Panc1 (cell line): Measurements from ENCODE around the gene SENP1. TPM values are rescaled to one million over a fixed set of nuclear protein-coding genes. Genes with fewer than 3 reads are reported as not detected.

Experiments used
- ATAC-seq: fragments of 200-7000 bp; cut with Tn5 transposase; 2 replicates; pipeline ENCODE4 v1.9.1; 2020; ENCODE audit warnings: mild to moderate bottlenecking, moderate library complexity
- BruUV-seq: library from RNA; stranded (reverse); fragments of 400-500 nt; replicated peaks from 2 replicates; lab custom pipeline; 2021; lab: Mats Ljungman, UMichigan
- CTCF ChIA-PET: fragments of 300-600 bp; sonication (Branson Sonifier 250); formaldehyde crosslinking; loops from one replicate; lab custom pipeline; 2022; ENCODE audit warnings: antibody characterized with exemption; lab: Charles Lee
- POLR2A ChIA-PET: fragments of 300-600 bp; sonication (Branson Sonifier 250); formaldehyde crosslinking; loops from one replicate; lab custom pipeline; 2022; ENCODE audit warnings: antibody characterized with exemption; lab: Charles Lee
- DNase-seq: peaks from one replicate; pipeline ENCODE4 v3.0.0-alpha.2; 2010; ENCODE audit warnings: low read depth, low spot score
- H3K27ac ChIP-seq: 2 replicates; pipeline ENCODE4 v1.5.1; 2011; ENCODE audit warnings: mild to moderate bottlenecking, low read length, inconsistent platforms
- H3K27me3 ChIP-seq: fragments of 200-500 bp; sonication (Bioruptor generic); 2 replicates; pipeline ENCODE4 v1.6.0; 2014; ENCODE audit warnings: low read length, inconsistent platforms; ENCODE audit not compliant: control insufficient read depth, insufficient read depth
- H3K36me3 ChIP-seq: fragments of 200-500 bp; sonication (Bioruptor generic); 2 replicates; pipeline ENCODE4 v1.5.1; 2014; ENCODE audit warnings: inconsistent platforms, mild to moderate bottlenecking, low read length, moderate library complexity; ENCODE audit not compliant: control insufficient read depth, insufficient read depth
- H3K4me1 ChIP-seq: 2 replicates; pipeline ENCODE4 v1.5.1; 2011; ENCODE audit warnings: inconsistent platforms, mild to moderate bottlenecking, low read length, moderate library complexity; ENCODE audit not compliant: control insufficient read depth, insufficient read depth
- H3K4me3 ChIP-seq, 2 experiments: 2 replicates each; pipeline ENCODE4 v1.5.1; 2011 to 2012; ENCODE audit warnings: low read depth in 2 of 2, low read length in 2 of 2, mild to moderate bottlenecking in 2 of 2, inconsistent platforms in 1 of 2, moderate library complexity in 1 of 2
- H3K9me3 ChIP-seq: fragments of 200-500 bp; sonication (Bioruptor generic); 2 replicates; pipeline ENCODE4 v1.5.1; 2014; ENCODE audit warnings: low read depth, mild to moderate bottlenecking, inconsistent platforms, low read length, moderate library complexity; ENCODE audit not compliant: control insufficient read depth, insufficient read depth
- CTCF ChIP-seq: fragments of 450-650 bp; IDR thresholded peaks from 2 replicates; pipeline ENCODE4 v1.5.1; 2017; ENCODE audit warnings: mild to moderate bottlenecking
- POLR2AphosphoS5 ChIP-seq: IDR thresholded peaks from 2 replicates; pipeline ENCODE4 v1.6.1; 2012; ENCODE audit warnings: mild to moderate bottlenecking, low read depth, low read length, moderate library complexity
- REST ChIP-seq, 2 experiments: IDR thresholded peaks; 2 replicates each; pipeline ENCODE4 v1.6.1; 2011 to 2012; ENCODE audit warnings: low read depth in 2 of 2, control low read depth in 1 of 2, low read length in 1 of 2, mild to moderate bottlenecking in 1 of 2, moderate library complexity in 1 of 2; ENCODE audit not compliant: insufficient read depth in 1 of 2
- SIN3A ChIP-seq: IDR thresholded peaks from 2 replicates; pipeline ENCODE4 v1.6.1; 2012; ENCODE audit warnings: low read depth, mild to moderate bottlenecking, low read length, moderate library complexity, borderline replicate concordance; ENCODE audit not compliant: insufficient read depth
- TCF7L2 ChIP-seq: IDR thresholded peaks from 2 replicates; pipeline ENCODE4 v1.6.1; 2011; ENCODE audit warnings: mild to moderate bottlenecking, low read depth, low read length, inconsistent platforms
- in situ Hi-C: cut with HindIII; loops from 2 replicates; pipeline ENCODE4 v1.10.0; 2016; ENCODE audit warnings: low sequenced_read_pairs, low pct_unique_long_range_greater_than_20kb
- intact Hi-C: fragments of 100-400 bp; cut with micrococcal nuclease; formaldehyde crosslinking; loops from one replicate; pipeline ENCODE4 v1.10.0; 2022; ENCODE audit not compliant: unreplicated experiment
- total RNA-seq: library from RNA; stranded (reverse); gene quantifications from one replicate; pipeline ENCODE4 v1.2.1, GENCODE V29; 2021; ENCODE audit not compliant: unreplicated experiment

The SENP1 gene
- total RNA-seq, 1 experiment from 2014 or later = 35.2 TPM

- no peak for DNase-seq
- H3K36me3 ChIP-seq = peaks cover 59% of the 10 kb centered on the region
- H3K4me3 ChIP-seq = no peak overlapping the region
- no peak for ATAC-seq
- intact Hi-C loops (no loop called here), in situ Hi-C loops (no loop called here)
- H3K4me1 ChIP-seq = no peaks in the 10 kb centered on the region
- H3K27ac ChIP-seq = no peak overlapping the region
- no TSS peak for BruUV-seq
- POLR2A ChIA-PET = no interaction called here
- H3K9me3 ChIP-seq = no peaks in the 10 kb centered on the region
- TF ChIP-seq REST (IDR thresholded peaks at IDR 0.05; ENCODE audit: insufficient read depth in 1 of 2, low read depth in 2 of 2, low read length in 1 of 2) = no peak
- no peak for TF ChIP-seq TCF7L2
- TF ChIP-seq POLR2AphosphoS5 = no peak
- no peak for TF ChIP-seq SIN3A
- TF ChIP-seq CTCF = no peak; the same call in 1 of the 2 replicates
- CTCF ChIA-PET = no interaction called here
- H3K27me3 ChIP-seq = no peaks in the 10 kb centered on the region
Measured at GRCh38 chr12:48061938-48062719, 43.8 kb downstream of the SENP1 start.

- CTCF ChIA-PET = no interaction called here
- Histone ChIP-seq H3K36me3 (peaks cover 51% of the 10 kb centered on the region), H3K4me3 (no peak overlapping the region), H3K9me3 (no peaks in the 10 kb centered on the region), H3K27me3 (no peaks in the 10 kb centered on the region), H3K27ac (no peak overlapping the region), H3K4me1 (no peaks in the 10 kb centered on the region)
- TF ChIP-seq REST (IDR thresholded peaks at IDR 0.05; ENCODE audit: insufficient read depth in 1 of 2, low read depth in 2 of 2, low read length in 1 of 2) (no peak), TCF7L2 (no peak), POLR2AphosphoS5 (no peak), CTCF (no peak), SIN3A (no peak)
- in situ Hi-C loops (no loop called here), intact Hi-C loops (no loop called here)
- ATAC-seq = no peak
- POLR2A ChIA-PET = no interaction called here
- DNase-seq = no peak
- no TSS peak for BruUV-seq
Measured at GRCh38 chr12:48060474-48060873, 45.4 kb downstream of the SENP1 start.
